Activated CD8-positive, alpha-beta memory T cell treated with anti-CD3 and anti-CD28 coated beads, Interleukin-2, amount 50 U/mL, for 48 hours (primary cell): ENCODE measurements around the gene EIF4B.
A peak's percentile ranks its signal among the peaks of the same experiment; 100 is the strongest.

Source experiments
- DNase-seq: peaks from one replicate; pipeline ENCODE4 v3.0.0-alpha.2; 2020

The EIF4B gene

DNA sequence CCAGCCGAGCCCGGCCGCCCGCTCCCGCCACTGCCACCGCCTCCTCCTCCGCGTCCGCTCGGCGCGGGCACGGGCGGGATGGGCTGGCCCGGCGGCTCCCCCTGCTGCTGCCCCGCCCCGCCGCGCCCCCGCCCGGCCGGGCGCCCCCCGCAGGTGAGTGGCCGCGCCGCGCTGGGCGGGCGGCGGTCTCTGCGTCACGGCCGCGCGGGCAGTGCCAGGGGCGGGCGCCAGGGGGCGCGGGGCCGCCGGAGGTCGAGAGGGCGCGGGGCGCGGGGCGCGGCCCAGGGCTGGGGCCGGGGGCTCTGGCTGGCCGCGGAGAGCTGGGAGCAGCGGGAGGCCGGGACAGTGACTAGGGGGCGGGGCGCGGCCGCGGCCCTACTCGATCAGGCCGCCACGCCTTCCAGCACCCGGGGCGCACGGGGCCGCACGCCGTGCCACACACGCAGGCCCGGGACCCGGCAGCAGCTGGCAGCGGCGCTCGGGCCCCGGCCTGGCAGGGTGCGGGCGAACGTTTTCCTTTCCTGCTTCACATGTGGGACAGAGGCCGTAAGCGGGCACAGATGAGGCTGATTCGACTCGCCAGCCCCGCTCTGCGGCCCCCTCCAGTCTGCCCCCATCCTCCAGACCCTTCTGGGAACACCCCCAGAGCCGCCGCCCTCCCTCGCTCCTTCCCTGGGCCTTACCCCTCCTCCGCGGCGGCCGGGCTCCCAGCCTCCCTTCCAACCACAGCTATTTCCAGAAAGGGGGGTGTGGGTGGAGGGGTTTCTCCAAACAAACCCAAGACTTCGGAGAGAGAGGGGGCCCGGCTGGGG, 41.2 kb downstream of the EIF4B start:
- peak; percentile 88 for DNase-seq

DNA sequence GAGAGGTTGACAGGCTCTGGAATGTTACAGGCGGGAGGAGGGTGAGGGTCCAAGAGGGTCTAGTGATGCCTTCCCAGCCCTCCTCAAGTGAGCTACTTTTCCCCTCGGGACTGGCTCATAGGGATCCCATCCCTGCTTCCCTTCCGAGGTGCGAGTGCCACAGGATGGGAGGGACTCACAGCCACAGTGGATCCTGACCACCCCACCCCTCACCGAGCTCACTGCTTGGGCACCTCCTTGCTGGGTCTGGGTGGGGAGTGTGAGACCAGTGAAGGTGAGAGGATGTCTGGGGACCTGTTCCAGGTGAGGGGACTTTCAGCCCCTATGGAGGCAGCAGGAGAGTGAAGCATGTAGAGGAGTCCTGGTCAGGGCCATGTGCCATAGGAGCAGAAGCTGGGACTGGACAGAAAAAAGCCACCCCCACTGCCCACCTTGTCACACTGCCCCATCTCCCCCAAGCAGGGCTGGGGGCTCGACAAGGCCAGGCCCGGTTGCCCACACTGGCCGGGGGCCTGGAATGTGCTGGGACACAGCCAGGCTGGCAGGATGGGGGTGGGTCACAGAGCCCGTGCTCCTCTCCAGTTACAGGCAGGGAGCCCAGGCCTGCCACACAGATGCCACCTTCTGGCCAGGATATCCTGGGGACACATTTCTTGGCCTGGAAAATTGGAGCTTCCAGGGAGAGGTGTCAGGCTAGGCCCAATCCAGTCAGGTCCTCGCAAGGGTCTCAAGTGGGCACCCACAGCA, 42.0 kb downstream of the EIF4B start:
- no peak for DNase-seq

DNA sequence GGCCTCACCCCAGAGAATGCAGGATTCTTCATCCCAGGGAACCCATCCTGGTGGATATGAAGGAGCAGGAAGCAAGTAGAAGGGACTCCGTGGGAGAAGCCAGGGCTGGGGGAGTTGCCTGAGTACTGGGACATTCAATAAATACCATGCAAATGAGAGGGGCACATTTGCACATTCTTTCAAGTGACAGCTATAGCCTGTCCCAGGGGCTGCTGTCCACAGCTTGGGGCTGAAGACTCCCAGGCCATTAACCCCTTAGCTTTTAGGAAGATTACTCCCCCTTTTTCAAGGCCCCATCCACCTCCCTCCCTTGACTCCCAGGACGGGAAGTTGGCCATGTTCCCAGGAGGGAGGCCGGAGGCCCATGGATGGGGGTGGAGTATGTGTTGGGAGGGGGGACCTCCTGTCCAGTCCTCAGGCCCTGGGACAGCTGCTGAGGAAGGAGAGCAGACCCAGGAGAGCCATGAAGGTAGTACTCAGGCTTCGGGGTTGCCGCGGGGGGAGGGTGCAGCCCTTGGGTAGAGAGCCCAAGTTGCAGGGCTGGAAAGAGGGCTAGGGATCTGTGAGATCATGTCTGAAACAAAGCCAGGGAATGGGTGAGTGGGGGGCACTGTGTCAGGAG, 42.6 kb downstream of the EIF4B start:
- DNase-seq = no peak

DNA sequence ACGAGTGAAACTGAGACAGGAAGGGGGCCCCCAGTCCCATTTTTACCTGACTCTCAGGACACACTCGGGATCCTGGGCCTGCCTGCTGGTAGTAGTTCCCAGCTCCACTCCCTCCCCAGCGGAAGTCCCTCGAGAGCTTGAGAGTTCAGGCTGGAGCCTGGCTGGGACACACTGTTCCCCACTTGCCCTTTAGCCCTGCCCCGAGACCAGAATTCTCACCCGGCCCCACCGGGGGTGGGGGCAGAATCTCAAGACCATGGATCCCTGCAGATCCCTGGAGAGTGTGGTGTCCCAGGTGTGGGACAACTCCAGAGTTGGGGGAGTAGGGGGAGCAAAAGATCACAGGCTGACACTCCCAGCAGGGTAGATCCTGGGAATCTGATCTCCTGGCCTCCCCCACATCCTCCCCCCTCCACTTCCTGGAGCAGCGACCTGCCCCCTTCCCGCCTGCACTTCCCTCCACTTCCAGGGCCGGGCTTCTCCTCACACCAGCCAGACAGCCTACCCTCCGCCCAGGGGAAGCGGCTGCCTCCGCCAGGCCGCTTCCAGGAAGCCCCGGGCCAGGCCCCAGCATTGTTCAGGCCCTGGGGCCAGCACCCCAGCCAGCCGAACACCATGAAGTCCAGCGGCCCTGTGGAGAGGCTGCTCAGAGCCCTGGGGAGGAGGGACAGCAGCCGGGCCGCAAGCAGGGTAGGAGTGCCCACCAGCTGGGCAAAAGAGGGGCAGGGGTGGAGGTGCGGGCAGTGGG, 43.5 kb downstream of the EIF4B start, which contains the start of gene TNS2:
Gene TNS2, plus strand, starts transcription at position 495 of the 748 bp plus-strand sequence. Its CDS starts 121 bp downstream, at position 616.
- DNase-seq = no peak

DNA sequence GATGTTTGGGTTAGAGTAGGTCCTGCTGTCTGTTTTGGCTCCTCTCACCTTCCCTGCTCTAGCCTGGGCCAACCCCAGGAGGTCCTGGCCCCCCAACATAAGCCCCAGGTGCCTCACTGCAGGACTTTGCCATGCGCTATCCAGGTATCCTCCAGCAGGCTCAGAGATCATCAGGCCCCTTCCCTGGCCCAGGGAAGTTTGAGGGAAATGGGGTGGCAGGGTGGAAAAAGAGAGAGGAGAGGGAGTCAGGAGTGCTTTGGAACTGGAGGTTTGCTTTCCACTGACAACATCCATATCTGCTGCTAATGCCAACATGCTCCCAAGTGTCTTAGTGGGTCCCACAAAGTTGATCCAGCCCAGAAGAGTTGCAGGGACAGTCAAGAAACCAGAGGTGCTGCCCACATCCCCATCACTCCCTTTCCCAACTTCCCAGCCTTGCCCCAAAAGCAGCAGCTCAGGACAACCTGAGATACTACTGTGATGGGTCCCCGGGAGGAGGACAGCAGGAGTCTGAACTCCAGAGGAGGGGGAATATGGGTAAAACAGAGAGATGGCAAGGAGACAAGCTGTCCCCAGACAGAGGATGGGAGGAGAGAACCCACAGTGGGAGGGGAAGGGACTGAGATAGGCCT, 44.3 kb downstream of the EIF4B start:
- peak; percentile 49 for DNase-seq

DNA sequence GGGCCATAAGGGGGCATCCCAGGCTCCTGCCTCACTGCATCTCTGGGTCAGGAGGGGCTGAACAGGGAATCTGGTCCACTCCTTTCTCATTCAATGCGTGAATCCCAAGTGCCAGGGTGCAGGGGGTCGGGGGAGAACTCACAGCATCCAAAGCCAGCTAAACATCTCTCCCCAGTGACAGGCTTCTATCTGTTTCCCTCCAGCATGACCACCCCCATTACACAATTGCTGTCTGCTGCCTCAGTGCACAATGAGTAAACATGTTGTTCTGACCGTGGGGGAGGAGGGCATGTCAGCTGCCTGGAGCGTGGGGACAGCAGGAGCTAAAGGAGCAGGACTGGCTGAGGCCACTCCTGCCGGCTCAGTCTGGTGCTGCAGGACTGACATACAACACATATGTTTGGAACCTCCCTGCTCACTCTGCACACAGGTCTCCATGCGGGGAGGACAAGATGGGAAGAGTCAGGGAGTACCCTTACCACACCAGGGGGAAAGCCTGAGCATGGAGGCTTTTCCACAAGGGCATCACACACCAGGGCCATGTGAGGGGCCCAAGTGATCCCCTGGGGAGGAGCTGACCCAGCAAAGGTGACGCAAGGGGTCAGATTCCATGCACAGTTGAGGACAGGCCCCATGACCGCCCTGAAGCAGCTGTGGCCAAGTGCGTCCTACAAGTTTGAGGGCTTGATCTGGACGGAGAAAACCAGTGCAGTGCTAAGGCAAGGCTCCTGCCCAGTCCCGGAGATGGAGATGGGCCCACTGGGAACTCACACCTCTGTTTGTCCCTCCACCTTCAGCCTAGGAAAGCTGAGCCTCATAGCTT, 45.0 kb downstream of the EIF4B start:
- DNase-seq = no peak

DNA sequence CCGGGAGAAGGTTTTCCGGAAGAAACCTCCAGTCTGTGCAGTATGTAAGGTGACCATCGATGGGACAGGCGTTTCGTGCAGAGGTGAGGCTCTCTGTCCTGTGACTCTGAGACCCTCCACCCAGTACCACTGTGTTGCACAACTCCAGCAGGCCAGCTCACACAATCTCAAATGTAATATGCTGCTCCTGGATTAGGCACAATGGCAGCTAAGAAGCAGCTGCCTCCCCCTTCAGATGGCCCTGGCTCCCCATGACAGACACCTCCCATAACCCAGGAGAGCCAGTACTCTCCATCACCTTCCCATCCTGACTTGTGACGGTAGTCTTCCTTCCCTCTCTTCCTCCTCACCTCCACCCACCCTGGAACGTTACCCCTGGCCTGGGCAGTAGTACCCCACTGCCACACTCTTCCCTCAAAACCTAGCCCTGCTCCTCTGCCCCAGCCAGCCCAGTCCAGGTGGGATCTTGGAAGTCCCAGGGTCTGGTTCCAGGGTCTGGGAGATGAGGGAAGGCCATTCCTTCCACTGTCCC, 45.7 kb downstream of the EIF4B start:
- no peak for DNase-seq

DNA sequence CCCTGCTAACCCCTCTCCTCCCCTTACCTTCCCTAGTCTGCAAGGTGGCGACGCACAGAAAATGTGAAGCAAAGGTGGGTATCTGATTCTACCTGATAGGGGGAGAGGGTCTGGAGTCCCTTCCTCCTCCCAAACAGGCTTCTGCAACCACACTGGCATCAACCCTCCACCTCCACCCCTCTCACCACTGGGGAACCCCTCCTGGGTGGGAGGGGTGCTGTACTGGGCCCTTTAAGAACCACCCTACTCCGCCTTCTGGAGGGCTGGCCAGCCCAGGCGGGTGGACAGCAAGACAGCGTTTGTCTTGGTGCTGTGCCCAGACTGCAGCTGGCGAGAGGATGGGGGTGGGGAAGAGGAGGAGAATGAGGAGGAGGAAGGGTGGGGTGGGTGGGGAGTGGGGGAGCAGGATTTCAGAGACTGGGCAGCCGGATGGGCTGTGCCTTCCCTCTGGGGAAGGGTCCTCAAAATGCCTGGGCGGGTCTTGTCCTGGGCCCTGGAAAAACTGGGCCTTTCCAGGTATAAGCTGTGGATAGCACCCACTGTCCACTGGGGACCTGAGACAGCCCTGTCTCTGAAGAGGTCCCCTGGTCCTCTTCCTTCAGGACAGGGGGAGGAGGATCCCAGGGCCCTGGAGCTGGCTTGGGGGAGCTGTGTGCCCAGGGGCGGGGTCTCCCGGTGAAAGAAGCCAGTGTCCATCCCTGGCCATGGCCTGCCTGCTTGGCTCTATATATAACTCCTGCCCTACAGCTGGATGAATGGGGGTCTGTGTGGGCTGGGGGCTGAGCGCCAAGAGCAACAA, 46.4 kb downstream of the EIF4B start:
- DNase-seq = no peak

DNA sequence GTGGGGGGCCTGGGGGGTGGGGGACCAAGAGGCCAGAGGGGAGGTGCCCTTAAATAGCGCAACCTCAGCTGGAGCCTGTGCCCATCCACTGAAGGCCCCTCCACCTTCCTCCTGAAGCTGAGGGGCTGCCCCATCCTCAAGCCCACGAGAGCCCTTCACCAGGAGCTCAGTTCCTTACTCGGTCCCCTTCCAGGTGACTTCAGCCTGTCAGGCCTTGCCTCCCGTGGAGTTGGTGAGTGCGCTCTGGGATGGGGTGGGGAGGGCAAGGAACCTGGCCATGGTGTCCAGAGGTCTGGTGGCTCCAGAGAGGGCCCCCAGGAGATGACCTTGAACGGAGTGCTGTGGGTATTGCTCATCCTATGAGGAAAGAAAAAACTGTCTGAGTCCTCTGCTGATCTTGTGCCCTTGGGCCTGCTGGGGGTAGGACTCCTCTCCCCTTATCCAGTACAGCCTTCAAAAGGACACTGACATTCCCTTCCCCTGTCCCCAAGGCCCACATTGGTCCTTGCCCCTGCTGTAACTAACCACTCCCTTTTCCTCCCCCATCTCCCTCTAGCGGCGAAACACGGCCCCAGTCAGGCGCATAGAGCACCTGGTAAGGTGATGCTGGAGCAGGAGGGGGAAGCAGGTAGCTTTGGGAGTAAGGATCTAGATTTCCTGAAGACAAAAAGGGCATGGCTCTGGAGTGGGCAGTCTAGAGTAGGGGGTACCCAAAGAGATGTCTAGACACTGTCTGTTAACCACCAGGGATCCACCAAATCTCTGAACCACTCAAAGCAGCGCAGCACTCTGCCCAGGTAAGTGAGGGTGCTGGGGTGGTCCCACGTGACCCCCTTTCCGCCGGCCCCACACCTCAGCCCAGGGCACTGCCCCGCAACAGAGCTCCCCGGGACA, 47.2 kb downstream of the EIF4B start:
- DNase-seq = peak; percentile 73

DNA sequence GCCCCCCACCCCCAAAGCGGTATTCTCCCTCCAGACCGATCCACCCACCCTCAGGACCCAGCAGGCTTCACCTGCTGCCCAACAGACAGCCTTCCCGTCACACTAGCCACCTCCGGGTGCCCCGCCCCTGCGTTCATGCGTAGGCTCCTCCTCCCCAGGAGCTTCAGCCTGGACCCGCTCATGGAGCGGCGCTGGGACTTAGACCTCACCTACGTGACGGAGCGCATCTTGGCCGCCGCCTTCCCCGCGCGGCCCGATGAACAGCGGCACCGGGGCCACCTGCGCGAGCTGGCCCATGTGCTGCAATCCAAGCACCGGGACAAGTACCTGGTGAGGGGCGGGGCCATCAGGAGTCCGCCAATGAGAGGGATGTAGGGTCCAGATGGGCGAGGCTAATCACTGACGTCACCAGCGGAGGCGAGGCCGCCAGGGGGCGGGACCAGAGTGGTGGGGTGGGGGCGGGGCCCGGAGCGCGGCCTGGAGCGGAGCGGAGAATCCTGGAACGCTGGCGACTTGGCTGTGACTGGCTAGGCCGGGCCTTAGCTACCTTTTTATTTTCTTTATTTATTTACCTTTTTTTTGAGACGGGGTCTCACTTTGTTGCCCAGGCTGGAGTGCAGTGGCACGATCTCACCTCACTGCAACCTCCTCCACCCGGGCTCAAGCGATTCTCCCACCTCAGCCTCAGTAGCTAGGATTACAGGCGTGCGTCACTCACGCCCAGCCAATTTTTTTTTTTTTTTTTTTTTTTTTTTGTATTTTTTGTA, 48.0 kb downstream of the EIF4B start:
- peak; percentile 97 for DNase-seq

DNA sequence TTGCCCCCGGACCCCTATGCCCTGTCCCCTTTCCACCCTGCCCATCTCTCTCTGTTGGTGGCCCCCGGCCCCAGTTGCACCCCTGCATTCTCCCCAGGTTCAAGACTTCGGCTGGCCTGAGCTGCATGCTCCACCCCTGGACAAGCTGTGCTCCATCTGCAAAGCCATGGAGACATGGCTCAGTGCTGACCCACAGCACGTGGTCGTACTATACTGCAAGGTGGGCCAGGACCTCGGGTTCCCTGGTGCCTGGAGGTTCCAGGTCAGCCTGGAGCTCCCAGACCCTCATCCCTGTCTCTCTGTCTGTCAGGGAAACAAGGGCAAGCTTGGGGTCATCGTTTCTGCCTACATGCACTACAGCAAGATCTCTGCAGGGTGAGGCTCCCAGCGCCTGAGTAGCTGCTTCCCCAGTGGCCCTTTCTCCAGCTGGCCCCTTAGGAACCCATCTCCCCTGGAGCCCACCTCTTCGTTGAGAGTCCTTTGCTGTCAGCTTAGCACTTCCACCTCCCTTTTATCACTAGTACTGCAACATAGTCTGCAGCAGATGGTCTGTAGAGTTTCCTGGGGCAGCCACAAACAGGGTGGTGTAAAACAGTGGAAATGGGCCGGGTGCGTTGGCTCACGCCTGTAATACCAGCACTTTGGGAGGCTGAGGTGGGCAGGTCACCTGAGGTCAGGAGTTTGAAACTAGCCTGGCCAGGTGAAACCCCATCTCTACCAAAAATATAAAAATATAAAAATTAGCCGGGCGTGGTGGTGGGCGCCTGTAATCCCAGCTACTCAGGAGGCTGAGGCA, 49.4 kb downstream of the EIF4B start:
- DNase-seq = no peak

DNA sequence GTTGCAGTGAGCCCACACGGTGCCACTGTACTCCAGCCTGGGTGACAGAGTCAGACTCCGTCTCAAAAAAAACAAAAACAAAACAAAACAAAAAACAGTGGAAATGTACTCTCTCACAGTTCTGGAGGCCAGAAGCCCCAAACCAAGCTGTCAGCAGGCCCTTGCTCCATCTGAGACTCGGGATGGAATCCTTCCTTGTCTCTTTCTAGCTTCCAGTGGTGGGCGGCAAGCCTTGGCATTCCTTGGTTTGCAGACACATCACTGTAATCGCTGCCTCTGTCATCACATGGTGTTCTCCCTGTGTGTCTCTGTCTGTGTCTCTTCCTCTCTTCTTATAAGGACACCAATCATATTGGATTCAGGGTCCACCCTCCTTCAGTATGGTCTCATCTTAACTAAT, 50.0 kb downstream of the EIF4B start:
- DNase-seq = no peak

DNA sequence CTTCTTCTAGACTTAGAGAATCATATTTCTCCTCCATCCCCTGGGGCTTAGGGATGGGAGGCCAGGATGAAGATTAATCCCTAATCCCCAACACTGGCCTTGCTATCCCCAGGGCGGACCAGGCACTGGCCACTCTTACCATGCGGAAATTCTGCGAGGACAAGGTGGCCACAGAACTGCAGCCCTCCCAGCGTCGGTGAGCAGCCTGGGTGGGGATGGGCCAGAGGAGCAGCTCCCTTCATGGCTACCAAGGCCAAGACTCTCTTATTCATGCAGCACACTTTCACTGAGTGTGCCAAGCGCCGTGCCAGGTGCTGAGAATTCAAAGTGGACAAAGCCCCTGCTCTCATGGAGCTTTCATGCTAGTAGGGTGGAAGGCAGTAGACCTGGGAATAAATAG, 50.6 kb downstream of the EIF4B start:
- no peak for DNase-seq

DNA sequence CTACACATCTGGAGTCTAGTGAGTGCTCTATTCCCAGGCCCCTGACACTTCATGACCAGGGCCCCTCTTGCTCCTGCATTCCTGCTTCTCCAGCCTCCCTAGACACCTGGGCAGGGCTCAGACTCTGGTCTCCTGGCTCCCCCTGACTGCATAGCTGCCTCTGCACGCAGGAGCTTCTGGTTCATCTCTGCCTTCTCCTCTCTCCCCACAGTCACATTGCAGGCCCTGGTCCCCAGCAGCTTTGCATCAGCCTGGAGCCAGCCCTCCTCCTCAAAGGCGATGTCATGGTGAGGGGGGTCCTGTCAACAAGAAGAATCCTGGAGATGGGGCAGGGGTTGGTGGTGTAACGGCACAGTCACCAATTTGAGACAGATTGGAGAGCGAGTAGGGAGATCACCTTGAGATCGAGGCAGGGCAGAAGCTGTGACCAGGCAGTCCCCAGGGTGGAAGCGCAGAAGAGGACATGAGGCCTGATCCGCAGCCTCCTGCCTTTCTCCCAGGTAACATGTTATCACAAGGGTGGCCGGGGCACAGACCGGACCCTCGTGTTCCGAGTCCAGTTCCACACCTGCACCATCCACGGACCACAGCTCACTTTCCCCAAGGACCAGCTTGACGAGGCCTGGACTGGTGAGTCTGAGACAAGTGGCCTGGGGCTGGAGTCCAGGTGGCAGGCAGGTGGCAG, 51.7 kb downstream of the EIF4B start:
- no peak for DNase-seq

DNA sequence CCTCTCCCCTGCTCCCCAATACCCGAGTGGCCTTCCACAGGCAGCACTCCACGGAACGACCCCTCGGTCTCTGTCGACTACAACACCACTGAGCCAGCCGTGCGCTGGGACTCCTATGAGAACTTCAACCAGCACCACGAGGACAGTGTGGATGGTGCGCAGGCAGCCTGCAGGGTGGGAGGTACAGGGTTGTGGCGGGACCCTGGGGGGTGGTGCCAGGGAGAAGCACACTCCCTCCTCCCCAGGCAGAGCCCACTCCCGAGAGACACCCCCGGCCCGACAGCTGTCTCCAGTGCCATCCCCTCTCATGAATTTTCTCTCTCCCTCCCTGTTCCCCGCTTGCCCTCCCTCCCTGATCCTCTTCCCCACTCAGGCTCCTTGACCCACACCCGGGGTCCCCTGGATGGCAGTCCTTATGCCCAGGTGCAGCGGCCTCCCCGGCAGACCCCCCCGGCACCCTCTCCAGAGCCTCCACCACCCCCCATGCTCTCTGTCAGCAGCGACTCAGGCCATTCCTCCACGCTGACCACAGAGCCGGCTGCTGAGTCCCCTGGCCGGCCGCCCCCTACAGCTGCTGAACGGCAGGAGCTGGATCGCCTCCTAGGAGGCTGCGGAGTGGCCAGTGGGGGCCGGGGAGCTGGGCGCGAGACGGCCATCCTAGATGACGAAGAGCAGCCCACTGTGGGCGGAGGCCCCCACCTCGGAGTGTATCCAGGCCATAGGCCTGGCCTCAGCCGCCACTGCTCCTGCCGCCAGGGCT, 52.6 kb downstream of the EIF4B start:
- no peak for DNase-seq

DNA sequence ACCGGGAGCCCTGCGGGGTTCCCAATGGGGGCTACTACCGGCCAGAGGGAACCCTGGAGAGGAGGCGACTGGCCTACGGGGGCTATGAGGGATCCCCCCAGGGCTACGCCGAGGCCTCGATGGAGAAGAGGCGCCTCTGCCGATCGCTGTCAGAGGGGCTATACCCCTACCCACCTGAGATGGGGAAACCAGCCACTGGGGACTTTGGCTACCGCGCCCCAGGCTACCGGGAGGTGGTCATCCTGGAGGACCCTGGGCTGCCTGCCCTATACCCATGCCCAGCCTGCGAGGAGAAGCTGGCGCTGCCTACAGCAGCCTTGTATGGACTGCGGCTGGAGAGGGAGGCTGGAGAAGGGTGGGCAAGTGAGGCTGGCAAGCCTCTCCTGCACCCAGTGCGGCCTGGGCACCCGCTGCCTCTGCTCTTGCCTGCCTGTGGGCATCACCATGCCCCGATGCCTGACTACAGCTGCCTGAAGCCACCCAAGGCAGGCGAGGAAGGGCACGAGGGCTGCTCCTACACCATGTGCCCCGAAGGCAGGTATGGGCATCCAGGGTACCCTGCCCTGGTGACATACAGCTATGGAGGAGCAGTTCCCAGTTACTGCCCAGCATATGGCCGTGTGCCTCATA, 53.3 kb downstream of the EIF4B start:
- no peak for DNase-seq
